ENCODE results near the gene UBE2D2.

The UBE2D2 gene

DNA sequence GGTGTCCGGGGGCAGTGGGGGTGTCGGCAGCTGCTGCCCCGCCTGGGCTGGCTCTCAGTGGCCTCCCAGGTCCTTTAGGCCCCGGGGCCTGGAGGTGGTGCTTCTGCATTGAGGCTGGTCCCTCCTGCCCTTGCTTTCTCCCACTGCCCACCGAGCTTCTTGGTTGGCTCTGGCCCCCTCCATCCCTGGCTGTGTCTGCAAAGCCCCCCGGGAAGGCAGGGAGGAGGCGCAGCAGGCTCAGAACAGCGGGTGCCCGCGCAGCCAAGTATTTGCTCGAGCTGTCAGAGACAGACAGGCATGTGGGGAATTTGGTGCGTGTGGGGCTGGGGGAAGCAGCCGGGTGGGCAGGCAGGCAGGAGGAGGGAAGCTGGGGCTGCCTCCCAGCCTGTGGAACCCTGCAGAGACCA is 98.6 kb downstream of the UBE2D2 start:
- no peak for DNase-seq (ENCODE audit: low read depth in 2 of 2, low spot score in 1 of 2)

GRCh38 chr5:139660105-139660922 is 99.2 kb downstream of the UBE2D2 start:
- DNase-seq (ENCODE audit: low read depth in 2 of 2, low spot score in 1 of 2), result no peak

GRCh38 chr5:139660923-139661814 is 100.0 kb downstream of the UBE2D2 start:
- DNase-seq (ENCODE audit: low read depth in 2 of 2, low spot score in 1 of 2), result no peak

DNA sequence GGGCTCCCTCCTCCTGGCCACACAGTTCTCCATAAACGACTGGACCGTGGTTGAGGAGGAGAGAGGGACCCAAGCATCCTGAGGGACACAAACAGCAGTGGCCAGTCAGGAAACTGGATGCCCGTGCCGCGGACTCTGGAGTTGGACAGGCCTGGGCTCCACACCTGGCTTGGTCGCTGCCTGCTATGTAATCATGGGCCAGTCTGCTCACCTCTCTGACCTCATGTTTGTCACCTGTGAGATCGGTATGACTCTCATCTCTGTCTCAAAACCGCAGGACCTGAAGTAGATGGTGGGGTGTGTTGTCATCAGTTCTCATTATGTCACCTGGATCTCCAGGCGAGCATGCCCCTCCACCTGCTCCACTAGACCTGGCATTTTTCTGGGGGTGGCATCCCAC is 101.5 kb downstream of the UBE2D2 start:
- DNase-seq (ENCODE audit: low read depth in 2 of 2, low spot score in 1 of 2), result no peak

DNA sequence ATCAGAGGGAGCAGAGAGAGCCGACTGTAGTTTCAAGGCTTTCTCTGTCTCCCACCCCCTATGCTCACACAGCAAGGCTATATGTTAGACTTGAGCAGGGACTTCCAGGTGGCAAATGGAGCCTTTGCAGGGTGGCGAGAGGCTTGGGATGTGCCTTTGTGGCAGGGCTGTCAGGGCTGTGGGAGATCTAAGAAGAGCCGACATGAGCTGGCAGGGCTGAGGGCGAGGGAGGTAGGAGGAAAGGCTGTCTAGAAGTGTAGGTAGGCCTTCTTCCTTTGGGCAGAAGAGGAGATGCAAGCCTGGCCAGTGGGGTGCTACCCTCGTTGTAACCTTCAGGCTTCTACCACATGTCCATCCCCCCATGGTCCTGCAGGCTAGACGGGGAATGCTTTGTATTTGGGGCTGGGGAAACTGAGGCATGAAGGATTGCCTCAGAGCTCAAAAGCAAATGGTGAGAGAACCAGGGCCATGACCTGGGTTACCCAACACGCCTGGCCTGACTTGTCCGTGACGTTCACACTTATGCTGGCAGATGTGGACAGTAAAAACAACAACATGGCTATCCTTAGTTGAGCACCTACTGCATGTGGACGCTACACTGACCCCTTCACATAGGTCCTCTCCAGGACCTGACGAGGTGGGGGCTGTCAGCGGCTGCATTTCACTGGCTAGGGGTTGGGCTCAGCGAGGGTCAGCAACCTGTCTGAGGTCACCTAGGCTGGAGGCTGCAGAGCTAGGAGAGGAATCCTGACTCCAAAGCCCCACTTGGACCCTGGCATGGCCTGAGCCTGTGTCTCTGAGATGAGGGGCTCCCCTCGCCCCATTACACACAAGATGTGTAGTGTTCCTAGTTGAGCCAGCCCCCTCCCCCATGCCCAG is 102.3 kb downstream of the UBE2D2 start:
- DNase-seq (ENCODE audit: low read depth in 2 of 2, low spot score in 1 of 2), result no peak

DNA sequence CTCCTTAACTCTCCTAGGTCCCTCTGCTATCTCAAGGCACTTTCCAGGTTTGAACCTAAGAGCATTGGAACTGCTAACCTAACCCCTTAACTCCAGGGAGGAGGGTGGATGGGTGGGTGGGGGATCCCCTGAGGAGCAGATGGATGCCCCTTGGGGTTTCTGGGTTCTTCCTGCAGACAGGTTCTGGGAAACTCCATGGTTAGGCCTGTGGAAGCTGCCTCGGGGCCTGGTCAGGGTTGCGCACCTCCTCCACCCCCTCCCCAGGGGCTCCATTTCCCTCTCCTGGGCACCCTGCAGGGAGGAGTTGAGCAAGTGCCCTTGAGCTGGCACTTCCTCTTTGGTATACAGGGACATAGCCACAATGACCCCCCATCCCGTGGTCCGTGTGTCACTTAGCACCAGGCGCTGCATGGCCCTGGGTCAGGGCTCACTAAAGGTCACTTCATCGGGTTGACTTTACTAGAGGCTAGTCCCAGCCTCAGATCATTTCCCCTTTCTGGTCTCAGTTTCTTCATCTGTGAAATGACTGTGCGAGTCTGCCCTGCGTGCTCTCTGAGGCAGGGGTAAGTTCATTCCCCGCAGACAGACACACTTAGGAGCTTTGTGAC is 103.1 kb downstream of the UBE2D2 start:
- DNase-seq (ENCODE audit: low read depth in 2 of 2, low spot score in 1 of 2), result no peak

DNA sequence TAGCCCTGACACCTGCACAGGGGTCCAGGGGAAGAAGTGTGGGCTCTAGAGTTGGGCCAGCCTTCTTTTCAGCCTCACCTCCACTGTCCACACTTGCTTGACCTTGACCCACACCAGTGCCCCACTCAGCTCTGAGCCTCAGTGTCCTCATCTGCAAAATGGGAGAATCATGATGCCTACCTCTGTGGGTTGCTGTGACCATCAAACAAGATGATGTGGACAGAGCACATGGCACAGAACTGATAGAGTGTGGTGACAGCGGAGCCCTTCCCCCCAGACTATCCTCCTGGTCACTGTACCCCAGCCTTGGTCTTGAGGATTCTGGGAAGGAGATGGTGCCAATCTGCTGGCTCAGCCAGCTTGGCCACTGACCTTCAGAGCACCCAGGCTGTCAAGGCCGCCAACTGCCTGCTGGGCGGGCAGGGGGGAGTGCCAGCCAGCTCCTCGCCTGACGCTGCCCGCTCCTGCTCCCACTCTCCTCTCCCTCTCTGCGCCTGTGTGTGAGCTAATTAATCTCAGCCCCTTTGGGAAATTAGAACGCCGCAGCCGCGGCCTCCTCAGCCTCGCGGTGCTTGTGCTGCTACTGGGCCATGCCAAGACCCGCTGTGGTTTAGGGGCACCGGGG is 103.7 kb downstream of the UBE2D2 start:
- DNase-seq (ENCODE audit: low read depth in 2 of 2, low spot score in 1 of 2), result no peak

DNA sequence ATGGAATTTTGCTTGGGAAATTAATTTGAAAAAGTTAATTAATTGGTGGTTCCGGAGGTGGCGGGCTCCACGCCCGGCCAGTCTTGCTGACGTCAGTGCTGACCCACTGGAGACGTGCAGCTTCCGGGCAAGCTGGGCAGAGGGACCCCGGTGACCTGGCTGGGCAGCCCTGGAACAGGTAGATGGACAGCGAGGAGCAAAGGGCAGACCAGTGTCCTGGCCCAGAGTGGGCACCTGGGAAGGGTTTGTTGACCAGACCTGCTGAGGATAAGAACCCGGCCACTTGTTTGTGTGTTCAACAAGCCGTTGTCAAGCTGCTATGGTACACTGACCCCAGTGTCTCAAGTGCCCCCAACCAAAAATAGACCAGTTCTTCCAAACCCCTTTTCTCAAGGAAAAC is 104.5 kb downstream of the UBE2D2 start:
- DNase-seq (ENCODE audit: low read depth in 2 of 2, low spot score in 1 of 2), result no peak

DNA sequence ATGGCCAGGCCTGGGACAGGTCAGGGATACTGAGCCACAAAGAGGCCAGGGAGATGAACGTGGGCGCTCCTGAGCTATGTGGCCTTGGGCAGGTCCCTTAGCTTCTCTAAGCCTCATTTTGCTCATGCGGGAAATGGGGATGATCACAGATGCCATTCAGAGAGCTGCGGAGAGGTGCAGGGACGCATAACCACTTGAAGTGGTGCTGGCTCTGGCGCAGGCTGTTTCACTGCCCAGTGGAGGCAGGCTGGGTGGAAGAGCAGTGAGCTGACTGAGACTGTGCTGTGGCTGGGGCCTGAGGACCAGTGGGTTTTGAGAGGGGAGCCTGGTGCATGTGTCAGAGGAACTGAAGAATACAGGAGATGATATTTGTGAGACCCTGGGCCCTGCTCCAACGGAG is 105.4 kb downstream of the UBE2D2 start:
- DNase-seq (ENCODE audit: low read depth in 2 of 2, low spot score in 1 of 2), result no peak

- DNase-seq (ENCODE audit: low read depth in 2 of 2, low spot score in 1 of 2), result no peak
Measured at GRCh38 chr5:139667001-139667729, 106.0 kb downstream of the UBE2D2 start.

GRCh38 chr5:139667730-139668063 is 106.6 kb downstream of the UBE2D2 start:
- DNase-seq (ENCODE audit: low read depth in 2 of 2, low spot score in 1 of 2), result no peak

- DNase-seq (ENCODE audit: low read depth in 2 of 2, low spot score in 1 of 2), result peak in 1 of 2 donors; percentile 26
Measured at GRCh38 chr5:139668064-139668880, 107.1 kb downstream of the UBE2D2 start.

- DNase-seq (ENCODE audit: low read depth in 2 of 2, low spot score in 1 of 2), result no peak
Measured at GRCh38 chr5:139668924-139669661, 108.0 kb downstream of the UBE2D2 start.

- DNase-seq (ENCODE audit: low read depth in 2 of 2, low spot score in 1 of 2), result peak in 1 of 2 donors; percentile 21
Measured at GRCh38 chr5:139669662-139670368, 108.7 kb downstream of the UBE2D2 start.

- DNase-seq (ENCODE audit: low read depth in 2 of 2, low spot score in 1 of 2), result no peak
Measured at GRCh38 chr5:139670369-139671095, 109.4 kb downstream of the UBE2D2 start.

DNA sequence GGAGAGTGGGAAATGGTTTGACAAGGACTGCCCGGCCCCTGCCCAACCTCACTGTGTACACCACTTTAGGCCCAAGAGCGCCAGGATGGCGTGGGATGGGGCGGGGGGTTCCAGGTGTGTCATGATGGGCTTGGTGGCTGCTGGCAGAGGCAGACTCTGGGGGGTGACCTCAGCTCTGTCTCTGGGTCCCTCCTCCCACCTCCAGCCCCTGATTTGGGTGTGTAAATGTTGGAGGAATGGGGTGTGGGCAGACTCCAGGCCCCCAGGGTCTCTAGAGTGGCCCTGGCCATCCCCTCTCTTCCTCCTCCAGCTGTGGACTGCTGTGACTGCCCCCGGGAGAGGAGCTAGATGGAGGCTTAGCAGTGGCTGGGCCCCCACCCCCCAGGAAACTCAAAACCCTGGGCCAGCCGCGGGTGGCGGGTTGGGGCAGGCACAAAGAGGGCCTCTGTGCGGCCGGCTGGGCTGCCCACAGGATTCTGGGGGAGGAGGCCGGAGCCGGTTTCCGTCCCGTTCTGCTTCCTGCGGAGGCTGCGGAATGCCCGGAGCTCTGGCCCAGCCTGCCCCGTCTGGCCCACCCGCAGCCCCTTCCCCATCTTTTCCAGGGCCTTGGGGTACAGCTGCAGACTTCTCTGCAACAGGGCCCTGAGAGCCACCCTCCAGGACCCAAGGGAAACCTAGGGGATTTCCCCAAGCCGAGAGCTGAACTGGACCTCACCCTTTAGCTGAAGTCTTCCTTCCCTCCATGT is 110.1 kb downstream of the UBE2D2 start:
- DNase-seq (ENCODE audit: low read depth in 2 of 2, low spot score in 1 of 2), result no peak
